MM.1S (cell line): Measurements from ENCODE around the gene YWHAQ.

Experiments used
- DNase-seq: peaks from one replicate; pipeline ENCODE4 v3.0.0-alpha.2; 2015
- H2AFZ ChIP-seq: fragments of 300-600 bp; sonication (generic); 2 replicates; pipeline ENCODE4 v1.6.0; 2016; ENCODE audit warnings: antibody characterized with exemption, low read length
- H3F3A ChIP-seq: fragments of 300-600 bp; sonication (generic); 2 replicates; pipeline ENCODE4 v1.6.1; 2016; ENCODE audit warnings: mild to moderate bottlenecking, antibody characterized with exemption, low read length, moderate library complexity, mixed read lengths; ENCODE audit not compliant: insufficient read depth
- H3K27ac ChIP-seq: fragments of 300-600 bp; sonication (generic); 2 replicates; pipeline ENCODE4 v1.5.1; 2016; ENCODE audit warnings: mild to moderate bottlenecking, low read length
- H3K27me3 ChIP-seq: fragments of 300-600 bp; sonication (generic); replicated peaks from 2 replicates; pipeline ENCODE4 v1.6.0; 2016; ENCODE audit warnings: low read length; ENCODE audit not compliant: insufficient read depth
- H3K36me3 ChIP-seq: fragments of 300-600 bp; sonication (generic); replicated peaks from 2 replicates; pipeline ENCODE4 v1.6.1; 2016; ENCODE audit warnings: mild to moderate bottlenecking, low read length, mixed read lengths; ENCODE audit not compliant: insufficient read depth
- H3K4me1 ChIP-seq: fragments of 300-600 bp; sonication (generic); 2 replicates; pipeline ENCODE4 v1.6.1; 2016; ENCODE audit warnings: low read length, mixed read lengths
- H3K4me2 ChIP-seq: fragments of 300-600 bp; sonication (generic); 2 replicates; pipeline ENCODE4 v1.6.0; 2016; ENCODE audit warnings: low read depth, low read length
- H3K4me3 ChIP-seq: fragments of 300-600 bp; sonication (generic); 2 replicates; pipeline ENCODE4 v1.5.1; 2016; ENCODE audit warnings: low read length, mixed read lengths
- H3K79me2 ChIP-seq: fragments of 300-600 bp; sonication (generic); 2 replicates; pipeline ENCODE4 v1.6.1; 2016; ENCODE audit warnings: mixed run types, low read length, mixed read lengths
- H3K9ac ChIP-seq: fragments of 300-600 bp; sonication (generic); 2 replicates; pipeline ENCODE4 v1.6.1; 2016; ENCODE audit warnings: low read length, mixed read lengths
- H3K9me2 ChIP-seq: fragments of 300-600 bp; sonication (generic); replicated peaks from 2 replicates; pipeline ENCODE4 v1.6.1; 2016; ENCODE audit warnings: mild to moderate bottlenecking, low read length, mixed read lengths; ENCODE audit not compliant: insufficient read depth
- H3K9me3 ChIP-seq: fragments of 300-600 bp; sonication (generic); replicated peaks from 2 replicates; pipeline ENCODE4 v1.6.1; 2016; ENCODE audit warnings: mild to moderate bottlenecking, low read length, mixed read lengths; ENCODE audit not compliant: insufficient read depth
- H4K20me1 ChIP-seq: fragments of 300-600 bp; sonication (generic); 2 replicates; pipeline ENCODE4 v1.6.1; 2016; ENCODE audit warnings: mild to moderate bottlenecking, low read length, moderate library complexity, mixed read lengths; ENCODE audit not compliant: insufficient read depth
- EZH2 ChIP-seq: fragments of 300-600 bp; sonication (generic); optimal IDR thresholded peaks from 2 replicates; pipeline ENCODE3; 2017; ENCODE audit warnings: low read depth, mild to moderate bottlenecking, antibody characterized with exemption, low read length, mixed read lengths
- EZH2phosphoT487 ChIP-seq: fragments of 300-600 bp; sonication (generic); IDR thresholded peaks from 2 replicates; pipeline ENCODE4 v1.6.1; 2018; ENCODE audit warnings: antibody characterized with exemption, low read length
- TF ChIP-seq, protein P1 (sequence below): fragments of 300-600 bp; sonication (generic); IDR thresholded peaks from 2 replicates; pipeline ENCODE4 v1.5.1; 2016; ENCODE audit warnings: antibody characterized with exemption, low read length, mixed read lengths

Gene YWHAQ

DNA sequence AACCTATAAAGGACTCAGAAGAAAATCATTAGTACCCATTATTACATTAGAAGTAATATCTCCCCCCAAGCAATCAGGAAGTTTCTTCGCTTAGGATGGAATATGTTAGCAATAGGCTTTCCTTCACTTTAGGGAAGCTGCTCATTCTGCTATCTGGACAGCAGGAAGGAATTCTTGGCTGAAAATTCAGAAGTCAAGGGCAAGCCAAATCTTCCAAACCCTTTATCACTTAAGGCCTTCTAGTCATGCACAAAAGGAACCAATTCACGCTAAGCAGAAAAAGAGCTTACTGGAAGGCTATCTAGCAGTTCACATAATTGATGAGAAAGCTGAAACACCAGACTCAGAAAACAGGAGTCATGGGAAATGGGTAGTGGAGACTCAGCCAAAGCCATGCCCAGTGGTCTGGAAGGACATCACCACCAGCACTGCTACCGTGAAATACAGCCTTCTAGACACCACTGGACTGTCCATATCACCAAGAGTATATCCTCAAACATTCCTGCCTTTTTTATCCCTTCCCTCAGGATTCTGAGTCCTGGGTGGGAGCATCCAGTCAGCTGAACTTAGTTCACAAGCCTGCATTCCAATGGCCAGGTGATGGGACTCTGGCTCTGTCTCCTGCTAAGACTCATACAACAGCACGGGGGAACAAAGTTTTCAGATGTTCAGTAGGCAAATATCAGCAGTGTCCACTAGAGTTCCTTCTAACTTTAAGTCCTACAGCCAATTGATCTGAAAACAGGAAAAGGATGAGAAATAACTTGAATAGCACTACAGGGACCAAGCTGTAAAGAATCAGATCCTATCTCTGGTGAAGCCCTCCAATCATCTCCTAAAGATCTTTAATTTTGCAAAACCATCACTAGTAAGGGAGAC, 60.4 kb downstream of the YWHAQ start:
- H3K36me3 ChIP-seq: no peaks in the 10 kb centered on the region
- H2AFZ ChIP-seq: no peak overlapping the region
- H3F3A ChIP-seq: no peaks in the 10 kb centered on the region; the same call in 1 of the 2 replicates
- no peak for DNase-seq
- H3K9me2 ChIP-seq: no peaks in the 10 kb centered on the region
- no peaks in the 10 kb centered on the region for H3K9me3 ChIP-seq
- H3K9ac ChIP-seq: no peak overlapping the region
- no peak overlapping the region for H3K4me3 ChIP-seq
- no peaks in the 10 kb centered on the region for H3K79me2 ChIP-seq
- H4K20me1 ChIP-seq: no peaks in the 10 kb centered on the region
- H3K27ac ChIP-seq: no peak overlapping the region
- TF ChIP-seq, protein P1, sequence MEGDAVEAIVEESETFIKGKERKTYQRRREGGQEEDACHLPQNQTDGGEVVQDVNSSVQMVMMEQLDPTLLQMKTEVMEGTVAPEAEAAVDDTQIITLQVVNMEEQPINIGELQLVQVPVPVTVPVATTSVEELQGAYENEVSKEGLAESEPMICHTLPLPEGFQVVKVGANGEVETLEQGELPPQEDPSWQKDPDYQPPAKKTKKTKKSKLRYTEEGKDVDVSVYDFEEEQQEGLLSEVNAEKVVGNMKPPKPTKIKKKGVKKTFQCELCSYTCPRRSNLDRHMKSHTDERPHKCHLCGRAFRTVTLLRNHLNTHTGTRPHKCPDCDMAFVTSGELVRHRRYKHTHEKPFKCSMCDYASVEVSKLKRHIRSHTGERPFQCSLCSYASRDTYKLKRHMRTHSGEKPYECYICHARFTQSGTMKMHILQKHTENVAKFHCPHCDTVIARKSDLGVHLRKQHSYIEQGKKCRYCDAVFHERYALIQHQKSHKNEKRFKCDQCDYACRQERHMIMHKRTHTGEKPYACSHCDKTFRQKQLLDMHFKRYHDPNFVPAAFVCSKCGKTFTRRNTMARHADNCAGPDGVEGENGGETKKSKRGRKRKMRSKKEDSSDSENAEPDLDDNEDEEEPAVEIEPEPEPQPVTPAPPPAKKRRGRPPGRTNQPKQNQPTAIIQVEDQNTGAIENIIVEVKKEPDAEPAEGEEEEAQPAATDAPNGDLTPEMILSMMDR: no peak
- TF ChIP-seq EZH2phosphoT487 (no peak), EZH2 (no peak)
- no peaks in the 10 kb centered on the region for H3K27me3 ChIP-seq
- no peak overlapping the region for H3K4me2 ChIP-seq
- H3K4me1 ChIP-seq: peaks cover 16% of the 10 kb centered on the region

GRCh38 chr2:9565436-9566153, 65.2 kb downstream of the YWHAQ start:
- no peak overlapping the region for H3K27ac ChIP-seq
- no peaks in the 10 kb centered on the region for H3K9me2 ChIP-seq
- no peak overlapping the region for H3K9ac ChIP-seq
- no peaks in the 10 kb centered on the region for H3K36me3 ChIP-seq
- H3K79me2 ChIP-seq: no peaks in the 10 kb centered on the region
- TF ChIP-seq EZH2phosphoT487 (no peak), EZH2 (no peak)
- TF ChIP-seq, protein P1: no peak
- no peak overlapping the region for H2AFZ ChIP-seq
- no peaks in the 10 kb centered on the region for H4K20me1 ChIP-seq
- H3K4me2 ChIP-seq: no peak overlapping the region
- H3K4me1 ChIP-seq: no peaks in the 10 kb centered on the region
- DNase-seq: no peak
- H3F3A ChIP-seq: no peaks in the 10 kb centered on the region
- H3K9me3 ChIP-seq: no peaks in the 10 kb centered on the region
- no peak overlapping the region for H3K4me3 ChIP-seq
- H3K27me3 ChIP-seq: no peaks in the 10 kb centered on the region

- H3K9me3 ChIP-seq: no peaks in the 10 kb centered on the region
- no peaks in the 10 kb centered on the region for H3K9me2 ChIP-seq
- H3K4me3 ChIP-seq: no peak overlapping the region
- H3K79me2 ChIP-seq: peaks cover 10% of the 10 kb centered on the region
- H3K9ac ChIP-seq: no peak overlapping the region
- no peaks in the 10 kb centered on the region for H4K20me1 ChIP-seq
- DNase-seq: no peak
- TF ChIP-seq EZH2 (no peak), EZH2phosphoT487 (no peak)
- no peaks in the 10 kb centered on the region for H3K27me3 ChIP-seq
- H3K36me3 ChIP-seq: no peaks in the 10 kb centered on the region
- H3K4me1 ChIP-seq: peaks cover 5% of the 10 kb centered on the region; the same call in 1 of the 2 replicates
- no peak overlapping the region for H3K4me2 ChIP-seq
- H3K27ac ChIP-seq: no peak overlapping the region
- H3F3A ChIP-seq: no peaks in the 10 kb centered on the region
- H2AFZ ChIP-seq: no peak overlapping the region
Measured at GRCh38 chr2:9560628-9561027, 70.2 kb downstream of the YWHAQ start.
